Omental fat pad (tissue), 4 donors: ENCODE data around the gene PSMB2. TPM values are rescaled to one million over a fixed set of nuclear protein-coding genes. Genes with fewer than 3 reads are reported as not detected.

Experiments
- ATAC-seq: fragments of 150-250 bp; one replicate; pipeline ENCODE4 v1.9.1; 2016; ENCODE audit warnings: mild to moderate bottlenecking, moderate library complexity; ENCODE audit not compliant: low FRiP score
- DNase-seq: peaks from one replicate; pipeline ENCODE4 v3.0.0-alpha.2; 2019; ENCODE audit warnings: low spot score
- total RNA-seq, 4 donors: library from RNA; depleted of rRNA; stranded (reverse); fragments of >200 nt; gene quantifications; one replicate each; pipeline ENCODE4 v1.1.0, GENCODE V29; 2016
- TF ChIP-seq, protein P1 (sequence below), 3 donors: fragments of 450-650 bp; IDR thresholded peaks; one replicate each; pipeline ENCODE4 v1.5.1; 2016 to 2017; ENCODE audit warnings: antibody characterized with exemption in 3 of 3, mild to moderate bottlenecking in 3 of 3, moderate library complexity in 2 of 3

The PSMB2 gene
- total RNA-seq, 4 donors from 2014 or later: 31.4 to 39.9 (median 36.1) TPM

GRCh38 chr1:35574125-35574654 lies 67.1 kb downstream of the PSMB2 start:
- ATAC-seq: no peak
- DNase-seq: no peak
- TF ChIP-seq, protein P1, sequence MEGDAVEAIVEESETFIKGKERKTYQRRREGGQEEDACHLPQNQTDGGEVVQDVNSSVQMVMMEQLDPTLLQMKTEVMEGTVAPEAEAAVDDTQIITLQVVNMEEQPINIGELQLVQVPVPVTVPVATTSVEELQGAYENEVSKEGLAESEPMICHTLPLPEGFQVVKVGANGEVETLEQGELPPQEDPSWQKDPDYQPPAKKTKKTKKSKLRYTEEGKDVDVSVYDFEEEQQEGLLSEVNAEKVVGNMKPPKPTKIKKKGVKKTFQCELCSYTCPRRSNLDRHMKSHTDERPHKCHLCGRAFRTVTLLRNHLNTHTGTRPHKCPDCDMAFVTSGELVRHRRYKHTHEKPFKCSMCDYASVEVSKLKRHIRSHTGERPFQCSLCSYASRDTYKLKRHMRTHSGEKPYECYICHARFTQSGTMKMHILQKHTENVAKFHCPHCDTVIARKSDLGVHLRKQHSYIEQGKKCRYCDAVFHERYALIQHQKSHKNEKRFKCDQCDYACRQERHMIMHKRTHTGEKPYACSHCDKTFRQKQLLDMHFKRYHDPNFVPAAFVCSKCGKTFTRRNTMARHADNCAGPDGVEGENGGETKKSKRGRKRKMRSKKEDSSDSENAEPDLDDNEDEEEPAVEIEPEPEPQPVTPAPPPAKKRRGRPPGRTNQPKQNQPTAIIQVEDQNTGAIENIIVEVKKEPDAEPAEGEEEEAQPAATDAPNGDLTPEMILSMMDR (IDR thresholded peaks at IDR 0.05): no peak

DNA sequence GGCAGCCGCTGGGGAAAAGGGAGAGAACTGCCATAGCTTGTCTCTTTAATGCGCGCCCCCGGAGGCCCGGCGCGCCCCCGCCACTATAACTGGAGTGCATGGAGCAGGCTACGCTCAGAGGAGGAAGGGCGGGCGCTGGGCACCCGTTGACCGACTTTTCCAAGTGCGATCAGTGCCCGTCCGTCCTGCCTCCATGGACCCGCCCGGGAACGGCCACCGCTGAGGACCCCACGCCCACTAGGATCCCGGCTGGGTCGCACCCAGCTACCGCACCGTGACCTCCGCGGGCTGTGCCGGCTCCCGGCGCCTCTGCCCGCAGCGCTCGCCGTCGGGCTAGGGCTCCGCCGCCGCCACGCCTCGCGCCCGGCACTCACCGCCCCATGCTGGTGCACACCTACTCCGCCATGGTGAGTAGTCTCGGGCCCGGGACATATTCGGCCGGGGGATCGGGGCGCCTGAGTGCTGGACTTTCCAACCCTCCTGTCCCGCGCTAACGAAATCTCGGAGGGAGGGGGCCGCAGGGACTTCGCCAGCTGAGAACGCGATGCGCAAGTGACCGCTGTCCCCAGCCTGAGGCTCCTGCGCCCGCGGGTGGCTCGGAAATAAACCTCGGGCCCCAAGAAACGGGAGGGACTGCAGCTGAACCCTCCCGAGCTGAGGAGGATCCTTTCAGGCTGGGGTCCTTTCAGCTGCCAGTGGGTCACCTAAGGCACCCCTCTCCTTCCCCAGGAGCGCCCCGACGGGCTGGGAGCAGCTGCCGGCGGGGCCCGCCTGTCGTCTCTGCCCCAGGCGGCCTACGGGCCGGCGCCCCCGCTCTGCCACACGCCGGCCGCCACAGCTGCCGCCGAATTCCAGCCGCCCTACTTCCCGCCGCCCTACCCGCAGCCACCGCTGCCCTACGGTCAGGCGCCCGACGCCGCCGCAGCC lies 67.9 kb downstream of the PSMB2 start, which contains the start of gene TFAP2E:
TSS of gene TFAP2E (plus strand) at position 117 of the 927 bp plus-strand sequence. CDS start at position 381, 264 bp downstream.
- TF ChIP-seq, protein P1 (IDR thresholded peaks at IDR 0.05): no peak
- no peak for ATAC-seq
- DNase-seq: no peak

DNA sequence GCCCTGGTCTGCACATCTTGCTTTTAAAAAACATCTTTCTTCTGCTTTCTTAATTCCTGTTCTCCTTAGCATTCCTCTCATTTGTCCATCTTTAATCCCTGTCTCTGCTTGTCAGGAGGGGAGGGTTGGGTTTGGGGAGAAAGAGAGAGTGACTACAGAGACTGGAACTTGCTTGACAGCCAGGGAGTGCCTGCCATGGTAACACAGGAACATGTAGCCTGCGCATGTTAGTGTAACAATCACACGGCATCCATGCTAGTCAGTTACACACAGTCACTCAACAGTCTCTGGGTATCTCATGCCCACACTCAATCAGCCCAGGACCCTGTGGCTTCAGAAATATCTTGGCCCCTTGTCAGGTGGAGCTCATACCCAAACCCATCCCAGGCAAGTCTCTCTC lies 69.0 kb downstream of the PSMB2 start:
- TF ChIP-seq, protein P1 (IDR thresholded peaks at IDR 0.05): no peak
- ATAC-seq: no peak
- no peak for DNase-seq

- ATAC-seq: no peak
- no peak for DNase-seq
- TF ChIP-seq, protein P1 (IDR thresholded peaks at IDR 0.05): no peak
These were observed 70.1 kb downstream of the PSMB2 start for GRCh38 chr1:35571263-35571662.

- DNase-seq: no peak
- no peak for ATAC-seq
- TF ChIP-seq, protein P1 (IDR thresholded peaks at IDR 0.05): no peak
These were observed 70.7 kb downstream of the PSMB2 start for GRCh38 chr1:35570589-35571137.

DNA sequence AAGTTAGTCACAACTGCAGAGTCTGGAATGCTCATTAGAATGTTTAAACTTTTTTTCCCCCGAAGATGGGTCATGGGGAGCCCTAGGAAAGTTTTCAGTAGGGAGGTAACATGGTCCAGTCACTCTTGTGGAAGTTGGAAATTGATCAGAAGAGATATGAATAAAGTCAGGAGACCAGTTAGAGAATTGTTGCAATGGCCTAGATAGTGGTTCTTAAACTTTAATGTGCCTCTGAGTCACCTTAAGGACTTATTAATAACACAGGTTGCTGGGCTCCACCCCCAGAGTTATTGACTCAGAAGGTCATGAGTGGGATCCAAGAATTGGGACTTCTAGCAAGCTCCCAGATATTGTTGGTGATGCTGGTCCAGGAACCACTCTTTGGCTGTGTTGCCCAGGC lies 71.4 kb downstream of the PSMB2 start:
- DNase-seq (no peak), ATAC-seq (no peak)
- TF ChIP-seq, protein P1 (IDR thresholded peaks at IDR 0.05): no peak
